GM18520 (cell line): ENCODE data around the gene DARS1.

Experiments
- ATAC-seq: cut with Tn5 transposase; IDR thresholded peaks from one replicate; pipeline ENCODE4 v1.9.1; 2021; ENCODE audit not compliant: unreplicated experiment

DARS1 gene

DNA sequence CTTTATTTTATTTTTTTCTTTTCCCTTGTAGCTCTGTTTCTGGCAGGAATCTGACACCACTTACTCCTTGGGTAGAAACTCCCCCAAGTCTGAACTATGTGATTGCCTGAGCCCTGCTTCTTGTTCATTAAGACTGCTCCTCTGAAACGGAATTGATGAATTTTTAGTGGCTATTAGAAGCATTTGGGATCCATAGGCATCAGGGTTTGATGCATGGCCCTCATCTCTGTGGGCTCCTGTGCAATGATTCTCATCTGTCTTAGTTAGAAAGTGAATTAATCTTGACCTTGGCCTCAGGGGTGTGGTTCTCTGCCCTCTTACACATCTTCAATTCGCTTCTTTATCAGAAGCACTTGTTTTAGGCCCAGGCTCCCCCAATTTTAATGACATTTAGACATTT lies 31.0 kb upstream of the DARS1 start:
- ATAC-seq: no peak

DNA sequence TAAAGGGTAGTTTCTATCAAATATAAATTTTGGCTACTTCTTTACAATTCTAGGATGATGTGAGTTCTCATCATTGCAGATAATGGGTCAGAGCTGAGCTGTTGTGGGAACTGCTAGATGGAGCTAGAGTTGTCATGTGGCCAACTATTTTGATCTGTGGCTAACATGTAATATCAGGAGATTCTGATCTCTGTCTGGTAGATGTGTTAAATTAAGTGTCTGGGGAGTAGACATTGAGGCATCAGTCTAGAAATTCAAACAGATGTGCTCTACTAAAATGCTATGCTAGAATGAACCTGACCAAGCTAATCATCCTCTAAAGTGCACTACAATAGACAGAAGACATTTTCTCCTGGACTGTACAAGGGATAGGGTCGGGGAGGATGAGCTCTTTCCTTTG lies 30.3 kb upstream of the DARS1 start:
- no peak for ATAC-seq

DNA sequence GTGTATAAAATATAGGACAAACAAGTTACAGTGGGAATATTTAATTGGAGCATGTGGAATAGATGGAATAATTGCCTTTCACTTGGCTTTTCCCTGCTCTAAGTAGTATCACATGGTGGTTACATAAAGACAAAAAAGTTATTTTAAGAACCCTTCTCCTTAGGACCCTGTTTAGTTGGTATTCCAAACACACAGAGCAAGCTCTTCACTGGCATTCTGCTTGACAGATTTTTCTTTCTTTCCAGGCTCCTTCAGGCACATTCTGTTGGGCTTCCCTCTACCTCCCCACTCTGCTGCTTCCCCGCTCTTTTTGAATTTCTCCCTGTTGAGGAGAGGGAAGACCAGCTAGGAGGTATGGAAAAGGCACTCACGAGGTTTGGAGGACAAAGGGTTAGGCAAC lies 29.0 kb upstream of the DARS1 start:
- ATAC-seq: no peak

DNA sequence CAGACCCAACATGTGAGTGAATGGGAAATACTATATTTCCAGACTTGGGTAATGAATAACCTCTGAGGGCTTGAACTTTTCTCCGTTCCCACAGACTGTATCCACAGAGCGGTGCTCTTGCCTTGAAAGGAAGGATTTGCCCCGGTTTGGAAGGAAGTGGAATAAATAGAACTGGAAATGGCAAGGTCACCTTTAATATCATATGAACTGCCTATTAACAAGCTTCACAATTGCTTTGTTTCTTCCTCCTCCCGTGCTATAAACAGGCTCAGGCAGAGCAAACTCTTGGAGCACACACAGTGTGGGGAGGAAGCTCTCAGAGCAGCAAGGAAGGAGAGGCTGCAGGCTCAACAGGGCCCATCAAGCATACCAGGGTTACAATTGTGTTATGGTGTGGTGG lies 28.5 kb upstream of the DARS1 start:
- no peak for ATAC-seq

DNA sequence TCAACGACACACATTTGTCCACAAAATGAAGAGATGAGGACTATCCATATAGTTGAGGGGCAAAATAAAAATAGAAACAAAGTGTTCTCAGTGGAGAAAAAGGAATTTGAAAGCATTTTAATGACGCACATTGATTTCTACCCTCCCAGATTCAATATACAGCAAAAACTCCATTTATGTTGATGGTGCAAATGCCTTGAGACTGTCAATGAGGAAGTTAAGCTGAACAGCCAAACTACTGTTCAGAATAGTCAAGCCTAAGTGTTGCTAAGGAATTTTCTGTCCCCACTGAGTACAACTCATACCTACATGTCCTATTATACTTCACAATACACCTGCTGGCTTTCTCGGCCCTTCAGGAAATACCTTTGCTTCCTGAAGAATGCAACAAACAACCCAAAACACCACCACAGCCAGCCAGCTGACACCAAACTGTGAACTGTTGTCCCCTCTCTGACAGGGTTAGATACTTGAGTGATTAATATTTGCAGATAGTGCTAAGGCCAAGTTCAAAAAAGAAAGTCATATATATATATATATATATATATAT lies 27.8 kb upstream of the DARS1 start:
- no peak for ATAC-seq

DNA sequence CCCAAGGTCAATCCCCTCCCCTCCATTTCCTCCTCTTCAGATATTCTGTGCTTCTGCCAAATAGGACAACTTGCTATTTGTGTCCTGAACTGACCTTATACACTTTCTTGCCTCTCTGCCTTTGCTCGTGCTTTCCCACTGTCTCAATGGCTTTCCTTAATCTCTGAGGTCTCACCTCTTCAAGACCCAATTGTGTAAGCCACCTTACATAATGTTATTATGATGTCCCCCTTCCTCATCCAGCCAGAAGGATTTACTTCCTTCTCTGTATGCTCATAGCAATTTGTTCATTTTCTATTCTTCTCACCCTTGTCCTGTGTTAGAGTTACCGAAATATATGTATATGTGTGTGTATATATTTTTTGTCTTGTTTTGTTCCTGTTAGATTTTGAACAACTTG lies 26.9 kb upstream of the DARS1 start:
- ATAC-seq: no peak

DNA sequence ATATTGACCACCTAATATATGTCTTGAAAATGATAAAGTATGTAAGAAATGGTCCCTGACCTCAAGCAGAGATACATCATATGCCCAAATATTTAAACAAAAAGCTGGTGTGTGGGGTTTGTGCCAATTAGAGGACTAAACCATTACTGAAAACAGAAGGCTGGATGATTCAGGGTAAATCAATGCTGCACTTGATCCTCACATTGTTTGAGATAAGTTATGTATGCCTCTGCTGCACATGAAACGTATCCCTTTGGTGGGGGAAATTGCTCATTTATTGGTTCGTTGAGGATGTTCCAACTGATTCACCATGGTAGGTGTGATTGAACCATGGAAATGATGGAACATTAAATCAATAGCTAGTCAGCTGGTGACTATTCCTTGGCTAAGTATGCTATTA lies 24.7 kb upstream of the DARS1 start:
- ATAC-seq: no peak

DNA sequence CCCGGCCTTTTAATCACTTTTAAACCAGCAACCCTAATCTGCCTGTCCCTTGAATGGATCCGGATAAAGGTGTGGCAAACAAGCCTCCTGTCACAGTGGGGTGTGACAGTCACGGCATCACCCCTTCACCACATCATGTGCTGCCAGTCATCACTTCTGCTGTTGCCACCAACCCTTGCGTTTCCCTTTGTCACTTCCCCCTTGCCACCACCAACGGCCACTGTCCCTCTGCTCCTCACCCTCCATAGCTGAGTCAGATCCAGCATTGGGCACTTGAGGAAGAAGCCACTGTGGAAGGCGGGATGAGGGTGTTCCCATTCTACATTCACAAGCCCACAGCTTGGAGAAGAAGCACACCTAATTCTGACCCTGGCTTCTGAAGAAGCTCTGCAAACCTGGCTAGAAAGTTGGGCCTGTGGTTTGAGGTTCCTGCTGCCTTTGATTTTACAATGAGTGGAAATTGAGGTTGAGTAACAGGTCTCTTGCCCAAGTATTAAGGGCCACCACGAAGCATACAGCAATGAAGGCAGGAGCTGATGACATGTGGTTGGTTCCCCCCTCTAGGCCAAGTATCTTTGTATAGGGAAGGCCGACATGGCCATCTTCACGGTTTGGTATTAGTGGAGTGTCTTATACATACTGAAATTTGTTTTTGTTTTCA lies 22.9 kb upstream of the DARS1 start:
- peak; percentile 49 for ATAC-seq

DNA sequence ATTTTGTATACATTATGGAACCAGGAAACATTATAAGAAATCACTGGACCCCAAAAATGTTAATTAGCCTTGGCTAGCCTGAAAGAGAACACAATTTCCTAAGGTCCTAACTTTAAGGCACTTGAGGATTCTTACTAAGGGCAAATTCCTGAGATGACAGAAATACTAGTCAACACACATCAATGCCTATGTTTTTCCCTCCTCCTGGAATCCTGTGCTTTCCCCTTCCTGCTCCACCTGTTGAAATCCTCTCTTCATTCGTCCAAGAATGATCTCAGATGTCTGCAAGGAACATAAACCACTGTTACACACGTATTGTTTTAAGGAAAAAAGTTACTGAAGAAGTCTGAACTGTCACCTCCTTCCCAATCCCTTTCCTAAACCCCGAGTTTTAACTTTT lies 21.2 kb upstream of the DARS1 start:
- ATAC-seq: no peak

DNA sequence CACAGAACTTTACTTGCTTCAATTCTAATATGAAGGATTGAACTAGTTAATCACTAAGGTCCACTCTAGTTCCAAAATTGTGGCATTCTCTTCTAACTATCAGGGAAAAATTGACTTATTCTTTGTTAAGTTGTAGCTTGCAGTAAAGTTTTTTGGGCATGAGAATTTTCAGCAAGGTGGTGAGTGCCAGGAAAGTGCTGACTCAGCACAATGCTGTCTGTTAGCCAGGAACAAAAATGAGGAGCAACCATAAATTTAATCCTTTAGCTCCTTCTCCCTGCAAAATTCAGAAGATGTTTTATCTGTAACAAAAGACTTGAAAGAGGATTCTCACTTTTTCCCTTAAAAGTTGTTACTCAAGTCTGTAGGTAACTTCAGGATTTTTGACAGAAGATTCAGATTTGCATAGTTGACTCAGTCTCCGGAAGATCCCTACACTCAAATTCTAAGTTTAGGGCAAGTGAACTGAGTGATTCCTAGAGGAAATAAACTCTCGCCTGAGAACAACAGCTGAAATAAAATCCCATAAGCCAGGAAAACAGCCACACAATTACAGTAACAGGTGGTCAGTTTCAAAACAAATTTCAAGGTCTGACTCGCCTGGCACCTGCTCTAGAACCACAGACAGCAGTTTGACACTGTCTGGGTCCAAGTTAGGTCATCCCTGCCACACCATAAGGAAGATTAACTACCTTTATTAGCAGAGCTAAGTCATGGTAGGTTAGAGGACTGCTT lies 20.2 kb upstream of the DARS1 start:
- ATAC-seq: peak; percentile 62

DNA sequence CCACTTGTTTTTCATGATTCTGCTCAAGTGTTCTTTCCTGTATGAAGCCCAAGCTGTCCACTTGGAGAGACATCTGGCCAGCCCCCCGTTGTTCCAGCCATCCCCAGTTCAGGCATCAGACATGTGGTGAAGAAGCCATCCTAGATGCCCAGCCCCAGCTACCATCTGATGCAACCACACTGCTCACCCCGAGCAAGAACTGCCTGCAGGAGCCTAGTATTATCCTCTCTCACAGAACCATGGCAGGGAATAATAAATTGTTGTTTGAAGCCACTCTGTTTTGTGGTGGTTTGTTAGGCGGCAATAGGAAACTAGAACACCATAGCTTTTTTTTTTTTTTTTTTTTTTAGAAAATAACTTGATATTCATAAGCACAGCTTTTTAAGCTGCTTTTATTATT lies 19.5 kb upstream of the DARS1 start:
- ATAC-seq: no peak

DNA sequence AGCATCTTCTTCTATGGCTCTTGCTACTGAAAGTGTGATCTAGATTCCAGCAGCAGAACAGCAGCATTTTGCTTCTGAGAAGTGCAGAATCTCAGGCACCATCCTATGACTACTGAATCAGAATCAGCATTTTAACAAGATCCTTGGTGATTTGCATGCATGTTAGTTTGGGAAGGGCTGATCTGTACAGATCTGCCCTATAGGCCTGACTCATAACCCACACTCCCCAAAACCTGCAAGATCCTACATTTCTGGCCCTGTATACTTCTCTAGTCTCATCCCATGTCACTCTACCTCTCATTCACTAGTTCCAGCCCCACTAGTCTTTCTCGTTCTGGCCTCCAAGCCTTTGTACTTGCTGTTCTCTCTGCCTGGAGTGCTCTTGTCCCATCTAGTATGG lies 15.7 kb upstream of the DARS1 start:
- no peak for ATAC-seq

DNA sequence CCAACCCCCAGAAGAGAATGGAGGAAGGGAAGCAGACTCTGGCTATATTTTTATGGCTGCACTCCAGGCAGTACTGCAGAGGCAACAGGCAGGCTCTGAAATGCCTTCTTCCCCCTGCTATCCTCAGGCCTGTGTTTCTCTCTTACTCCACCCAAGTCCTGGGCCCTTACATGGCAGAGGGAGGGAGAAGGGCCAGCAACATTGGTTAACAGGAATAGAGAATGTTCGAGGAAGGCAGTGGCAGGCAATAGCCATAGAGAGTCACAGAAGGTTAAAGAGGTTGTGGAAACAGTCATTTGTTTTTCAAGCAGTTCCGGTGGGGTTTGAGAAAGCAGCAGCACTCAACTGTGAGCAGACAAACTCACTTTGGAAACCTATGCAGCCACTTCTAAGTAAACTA lies 15.1 kb upstream of the DARS1 start:
- no peak for ATAC-seq

DNA sequence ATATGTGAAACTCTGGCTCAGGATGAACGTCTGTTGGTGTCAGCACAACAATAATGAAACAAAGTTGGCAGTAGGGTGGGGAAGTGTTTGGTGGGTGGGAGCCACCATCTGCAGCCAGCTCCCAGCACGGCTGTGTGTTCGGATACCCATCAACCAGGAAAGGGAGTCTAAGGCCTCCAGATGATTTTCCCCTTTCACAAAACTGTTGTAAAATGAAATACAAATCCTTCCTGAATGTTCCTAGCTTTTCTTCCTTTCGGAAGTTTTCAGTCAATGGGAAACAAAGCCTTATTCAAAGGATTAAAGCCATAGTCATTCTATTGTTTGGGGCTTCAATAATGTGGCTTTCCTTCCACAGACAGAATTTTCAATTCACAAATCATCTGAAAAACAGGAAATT lies 14.5 kb upstream of the DARS1 start:
- ATAC-seq: no peak

DNA sequence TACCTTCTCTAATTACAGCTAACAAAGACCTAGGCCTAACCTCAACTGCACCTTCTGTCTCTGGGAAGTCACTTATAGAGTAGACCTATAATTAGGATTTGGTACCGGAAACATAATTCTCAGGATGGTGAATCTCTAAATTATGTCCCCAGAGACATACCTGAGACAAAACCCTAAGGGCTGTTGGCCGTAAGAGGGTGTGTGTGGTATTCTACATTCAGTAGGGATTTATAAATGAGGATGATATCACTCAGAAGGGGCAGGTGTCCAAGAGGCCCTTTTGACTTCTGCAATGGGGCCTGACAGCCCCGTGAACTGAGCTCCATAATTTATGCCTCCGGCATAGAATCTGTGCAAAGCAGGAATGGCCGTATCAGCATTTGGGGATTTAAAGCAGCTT lies 13.5 kb upstream of the DARS1 start:
- ATAC-seq: no peak

DNA sequence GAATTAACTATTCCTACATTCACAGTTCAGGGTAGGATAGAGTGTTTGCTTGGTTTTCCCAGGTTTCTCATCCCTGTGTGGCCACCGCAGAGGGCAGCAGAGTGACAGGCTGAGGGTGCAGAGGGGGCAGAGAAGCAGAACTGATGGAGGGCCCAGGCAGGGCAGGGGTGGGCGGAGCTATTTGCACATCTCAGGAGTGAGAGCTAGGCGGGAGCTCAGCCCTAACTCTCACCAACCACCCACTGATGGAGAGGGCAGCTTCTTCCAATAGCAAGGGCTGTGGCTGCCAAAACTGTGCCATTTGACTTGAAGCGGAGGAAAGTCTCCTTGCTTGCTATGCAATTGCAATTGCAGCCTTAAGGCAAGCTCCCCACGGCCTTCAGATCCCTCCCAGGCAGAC lies 12.0 kb upstream of the DARS1 start:
- ATAC-seq: no peak

DNA sequence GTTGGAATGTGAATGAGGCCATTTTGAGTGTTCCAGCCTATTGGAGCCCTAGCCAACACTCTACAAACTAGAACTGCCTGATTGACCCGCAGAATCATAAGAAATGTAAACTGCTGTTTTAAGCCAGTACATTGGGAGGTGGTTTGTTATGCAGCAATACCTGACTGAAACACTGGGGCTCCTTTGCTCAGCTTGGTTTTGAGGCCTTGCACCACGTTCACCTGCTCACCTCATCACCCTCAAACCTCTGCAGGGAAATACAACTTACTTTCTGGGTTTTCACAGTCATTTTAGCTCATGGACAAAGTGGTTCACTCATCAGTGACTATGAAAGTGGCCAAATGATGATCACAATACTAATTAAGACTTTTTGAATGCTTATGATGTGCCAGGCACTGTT lies 10.9 kb upstream of the DARS1 start:
- no peak for ATAC-seq

DNA sequence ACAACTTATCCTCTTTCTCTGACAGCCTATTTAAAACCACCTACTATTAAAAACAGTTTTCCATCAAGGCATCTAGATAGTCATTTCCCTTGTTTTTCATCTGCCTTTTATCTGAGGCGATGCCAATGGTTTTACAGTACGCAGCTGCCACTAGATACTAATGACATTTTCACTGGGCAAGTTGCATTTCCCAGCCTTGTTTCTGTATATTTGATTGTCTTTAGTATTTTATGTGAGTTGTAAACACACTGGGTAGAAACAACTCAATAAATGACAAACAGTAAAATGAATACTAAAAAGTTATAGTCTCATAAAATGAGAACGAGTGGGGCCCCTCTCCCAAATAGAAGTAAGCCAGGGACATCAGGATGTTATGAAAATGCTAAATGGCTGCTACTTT lies 8.9 kb upstream of the DARS1 start:
- no peak for ATAC-seq

DNA sequence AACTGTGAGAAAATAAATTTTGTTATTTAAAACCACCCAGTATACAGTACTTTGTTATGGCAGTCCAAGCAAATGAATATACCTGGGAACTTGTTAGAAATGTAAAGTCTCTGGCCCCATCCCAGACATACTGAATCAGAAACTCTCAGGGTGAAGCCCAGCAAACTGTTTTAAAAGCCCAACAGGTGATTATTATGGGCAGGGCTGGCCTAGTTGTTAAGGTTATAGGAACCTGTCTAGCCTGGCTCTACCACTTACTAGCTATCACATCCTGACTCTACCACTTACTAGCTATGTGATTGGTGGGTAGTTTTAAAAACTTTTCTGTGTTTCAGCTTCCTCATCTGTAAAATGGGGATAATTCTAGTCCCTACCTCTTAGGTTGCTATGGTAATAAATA lies 8.0 kb upstream of the DARS1 start:
- ATAC-seq: no peak

DNA sequence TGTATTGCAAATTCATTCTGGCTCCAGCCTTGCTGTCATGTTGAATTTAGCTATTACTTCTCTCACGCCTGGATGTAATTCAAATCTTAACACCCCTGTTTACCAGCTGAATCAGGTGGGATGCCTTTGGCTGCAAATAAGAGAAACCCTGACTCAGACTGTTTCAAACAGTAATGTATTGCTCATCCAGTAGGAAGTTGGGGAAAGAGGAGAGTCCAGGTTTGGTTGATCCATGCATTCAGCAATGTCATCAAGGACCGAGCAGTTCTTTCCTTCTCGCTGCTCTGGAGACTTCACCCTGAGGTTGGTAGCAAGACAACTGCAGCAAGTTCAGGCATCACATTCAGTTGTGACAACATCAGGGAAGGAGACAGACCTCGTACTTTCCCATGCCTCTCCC lies 6.4 kb upstream of the DARS1 start:
- no peak for ATAC-seq

DNA sequence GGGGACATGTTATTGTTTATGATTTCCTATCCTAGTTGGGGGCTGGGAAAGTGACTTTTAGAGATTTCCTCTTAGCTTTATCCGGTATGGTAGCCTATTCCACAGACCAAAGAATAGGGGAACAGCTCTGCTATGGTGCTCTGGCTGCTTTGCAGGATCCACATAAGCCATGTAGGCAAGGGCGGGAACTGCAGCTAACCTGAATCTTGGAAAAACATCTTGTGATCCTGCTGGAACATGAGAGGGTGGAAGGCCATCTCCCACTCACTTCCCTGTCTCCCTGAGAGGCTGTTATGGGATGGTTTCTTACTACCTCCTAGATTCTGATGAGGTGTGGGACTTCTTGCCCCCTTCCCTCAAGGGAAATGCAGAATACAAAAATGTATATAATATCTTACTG lies 2.0 kb upstream of the DARS1 start:
- no peak for ATAC-seq

DNA sequence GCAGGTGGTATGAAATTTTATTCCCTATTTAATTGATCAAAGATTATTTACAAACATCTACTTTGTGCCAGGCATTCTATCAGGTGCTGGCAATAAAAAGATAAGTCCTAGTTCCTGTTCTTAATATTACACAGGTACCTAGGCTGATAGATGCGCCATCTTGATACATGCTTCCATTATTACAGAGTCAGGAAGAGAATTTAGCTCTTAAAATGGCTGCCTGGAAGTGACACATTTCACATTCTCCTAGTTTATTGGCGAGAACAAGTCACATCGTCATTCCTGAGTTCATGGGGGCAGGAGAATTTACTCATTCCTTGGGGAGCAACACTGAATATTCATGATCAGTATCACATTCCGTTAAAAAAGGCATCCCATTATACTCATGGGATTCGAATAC lies 1.1 kb upstream of the DARS1 start:
- ATAC-seq: no peak
